HG02610 (cell line): ENCODE results near the gene CATSPER1.
A peak's percentile ranks its signal among the peaks of the same experiment; 100 is the strongest.
"Not testable (repeated sequence)": the region's sequence is repeated elsewhere in the genome, so short reads cannot be mapped to it uniquely, and the experiment has no call there.

Experiments used
- ATAC-seq: cut with Tn5 transposase; IDR thresholded peaks from one replicate; pipeline ENCODE4 v1.9.1; 2021; ENCODE audit warnings: mild to moderate bottlenecking, moderate library complexity; ENCODE audit not compliant: unreplicated experiment

Gene CATSPER1

DNA sequence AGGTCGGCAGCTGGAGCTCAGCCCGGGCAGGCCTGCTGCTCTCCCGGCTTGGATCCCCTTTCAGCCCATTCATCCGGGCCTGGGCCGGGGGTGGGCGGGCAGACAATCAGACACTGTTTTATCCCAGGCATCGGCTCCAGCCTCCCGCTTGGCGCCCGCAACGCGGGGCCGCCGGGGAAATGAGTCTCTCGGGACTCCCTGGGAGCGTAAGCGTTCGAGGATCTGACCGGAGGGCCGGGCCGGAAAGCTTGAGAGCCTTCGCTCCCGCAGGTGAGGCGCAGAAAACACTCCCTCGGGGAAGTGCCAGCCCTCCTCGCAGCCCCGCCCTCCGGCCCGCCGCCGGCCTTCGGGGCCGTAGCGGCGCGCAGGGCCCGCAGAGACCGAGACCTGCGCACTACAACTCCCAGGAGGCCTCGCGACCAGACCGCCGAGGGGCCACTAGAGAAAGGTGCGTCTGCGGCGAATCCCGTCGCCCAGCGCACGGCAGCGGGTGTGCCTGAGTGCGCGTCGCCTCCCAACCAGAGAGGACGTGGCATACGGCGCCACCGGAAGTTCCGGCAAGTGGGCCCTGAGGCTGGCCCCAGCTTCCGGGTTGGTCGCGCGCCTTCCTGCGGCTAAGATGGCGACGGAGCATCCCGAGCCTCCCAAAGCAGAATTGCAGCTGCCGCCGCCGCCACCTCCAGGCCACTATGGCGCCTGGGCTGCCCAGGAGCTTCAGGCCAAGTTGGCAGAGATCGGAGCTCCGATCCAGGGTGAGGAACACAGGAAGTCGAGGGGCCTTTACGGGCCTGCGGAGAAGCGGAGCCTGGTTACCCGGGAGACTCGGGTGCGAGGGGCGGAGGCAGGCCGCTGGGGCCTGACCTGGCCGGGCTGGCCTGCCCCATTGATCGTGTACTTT, 25.7 kb upstream of the CATSPER1 start, which contains the start of gene SF3B2:
Gene SF3B2 (plus strand): TSS at position 599 of the 898 bp plus-strand sequence. CDS start 21 bp downstream, at position 620.
- peak; percentile 94 for ATAC-seq

- ATAC-seq: no peak
Observed at GRCh38 chr11:66051371-66051765, 25.1 kb upstream of the CATSPER1 start.

DNA sequence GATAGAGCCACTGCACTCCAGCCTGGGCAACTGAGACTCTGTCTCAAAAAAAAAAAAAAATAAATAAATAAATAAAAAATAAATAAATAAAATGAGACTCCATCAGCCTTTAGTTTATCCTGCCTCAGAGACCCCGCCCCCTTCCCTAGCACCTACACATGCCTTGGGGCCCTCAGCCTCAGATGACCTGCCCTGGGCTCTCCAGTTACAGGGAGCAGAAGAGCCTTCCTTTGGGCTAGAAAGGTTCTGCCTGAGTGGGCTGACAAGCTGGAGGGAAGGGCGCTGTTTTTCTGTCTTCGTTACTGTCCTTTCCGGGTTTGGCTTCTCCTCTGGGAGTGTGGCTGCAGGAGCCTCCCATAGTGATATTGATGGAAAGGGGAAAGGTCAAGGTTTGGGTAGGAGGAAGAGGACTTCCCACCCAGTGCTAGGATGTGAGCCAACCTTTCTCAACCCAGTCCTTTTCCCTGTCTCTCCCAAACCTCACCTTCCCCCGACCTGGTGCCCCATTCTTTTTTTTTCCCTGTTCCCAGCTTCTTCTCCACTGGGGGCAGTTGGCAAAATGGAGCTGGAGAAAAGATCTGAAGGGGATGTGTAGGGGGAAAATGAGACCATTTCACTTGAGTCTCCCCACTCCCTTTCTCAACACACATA, 24.4 kb upstream of the CATSPER1 start:
- ATAC-seq: no peak

DNA sequence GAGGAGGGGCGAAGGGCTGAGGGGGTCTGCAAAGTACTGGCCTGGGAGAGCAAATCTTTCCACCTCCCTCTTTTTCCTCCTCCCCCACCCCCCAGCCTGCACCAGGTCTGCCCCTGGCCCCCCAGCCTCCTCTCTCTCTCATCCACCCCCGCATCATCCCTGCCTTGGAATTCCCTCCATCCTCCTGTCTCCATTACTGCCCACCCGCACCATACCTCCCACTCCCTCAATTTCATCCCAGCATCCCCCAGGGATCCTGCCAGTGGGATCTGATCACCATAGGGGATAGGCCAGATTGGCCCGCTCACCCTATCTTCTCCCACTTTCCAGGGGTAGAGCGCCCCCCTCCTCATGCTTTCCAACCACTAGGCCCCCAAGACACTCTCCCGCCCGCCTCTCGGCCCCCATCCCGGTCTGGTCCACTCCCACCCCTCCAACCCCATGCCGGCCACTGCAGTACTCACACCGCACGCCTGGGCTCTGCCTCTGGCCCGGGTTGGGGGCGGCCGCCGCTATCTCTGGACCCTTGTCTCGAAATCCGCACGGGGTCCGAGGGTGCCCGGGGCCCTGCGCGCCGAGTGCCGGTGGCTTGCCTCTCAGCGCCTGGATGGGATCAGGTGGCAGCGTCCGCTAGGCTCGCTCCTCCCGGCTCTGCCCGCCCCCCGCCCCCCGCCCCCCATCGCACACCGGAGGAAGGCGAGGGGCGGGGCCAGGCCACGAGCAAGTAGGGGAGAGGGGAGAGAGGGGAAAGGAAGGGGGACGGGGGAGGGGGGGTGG, 22.5 kb upstream of the CATSPER1 start, which contains the start of gene GAL3ST3:
Gene GAL3ST3 (minus strand): TSS at position 615 of the 777 bp plus-strand sequence. CDS start 3,746 bp downstream, outside the sequence.
- ATAC-seq: no peak

DNA sequence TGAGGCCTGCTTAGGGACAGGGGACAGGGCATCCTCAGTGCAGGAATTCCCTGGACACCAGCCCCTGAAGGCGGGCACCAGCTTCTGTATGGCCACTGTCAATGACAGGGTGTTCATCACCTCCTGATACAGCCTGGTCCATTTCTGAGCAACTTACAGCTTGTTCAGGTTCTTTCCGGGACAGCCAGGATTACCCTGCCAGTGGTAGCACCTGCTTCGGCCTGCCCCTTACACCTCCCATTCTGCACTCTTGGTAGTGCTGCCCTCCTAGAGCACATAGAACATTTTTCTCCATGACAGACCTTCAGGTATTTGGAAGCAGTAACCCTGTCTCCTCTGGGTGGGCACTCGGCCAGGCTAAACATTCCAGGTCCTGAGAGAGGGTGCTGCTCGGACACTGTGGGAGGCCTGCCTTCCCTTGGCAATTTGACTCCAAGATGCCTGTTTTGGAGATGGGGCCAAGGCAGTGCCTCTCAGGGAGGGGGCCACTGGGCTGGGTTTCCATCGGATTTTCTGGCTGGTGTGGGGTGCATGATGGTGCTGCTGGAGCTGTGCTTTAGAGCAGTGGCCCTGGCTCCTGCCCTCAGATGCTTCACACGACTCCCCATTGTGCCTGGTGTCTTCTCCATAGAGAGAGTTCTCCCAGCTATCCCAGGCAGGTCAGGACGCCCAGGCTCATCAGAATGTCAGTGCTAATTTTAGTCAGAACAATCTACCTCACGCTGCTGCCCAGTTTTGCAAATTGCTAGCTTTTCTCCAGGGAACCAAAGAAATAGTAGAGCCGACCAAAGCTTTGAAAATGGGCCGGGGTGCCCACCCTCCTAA, 21.5 kb upstream of the CATSPER1 start:
- ATAC-seq: no peak

DNA sequence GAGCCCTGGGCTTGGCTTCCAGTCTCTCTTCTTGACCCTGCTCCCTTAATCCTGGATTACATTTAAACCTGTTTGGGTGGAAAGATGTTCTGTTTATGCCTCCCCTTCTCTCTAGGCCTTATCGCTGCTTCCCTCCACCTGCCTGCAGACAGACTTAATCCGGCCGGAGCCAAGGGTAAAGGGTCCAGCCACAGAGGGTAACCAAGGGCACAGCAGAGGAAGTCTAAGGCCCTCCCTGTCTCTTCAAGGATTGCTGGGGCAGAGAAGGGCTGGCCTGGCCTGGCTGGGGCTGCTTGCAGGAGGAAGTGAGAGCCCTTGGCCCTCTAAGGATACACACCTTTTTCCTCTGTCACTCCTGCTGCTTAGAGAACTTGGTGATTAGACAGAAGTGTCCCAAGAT, 20.6 kb upstream of the CATSPER1 start:
- ATAC-seq: no peak

DNA sequence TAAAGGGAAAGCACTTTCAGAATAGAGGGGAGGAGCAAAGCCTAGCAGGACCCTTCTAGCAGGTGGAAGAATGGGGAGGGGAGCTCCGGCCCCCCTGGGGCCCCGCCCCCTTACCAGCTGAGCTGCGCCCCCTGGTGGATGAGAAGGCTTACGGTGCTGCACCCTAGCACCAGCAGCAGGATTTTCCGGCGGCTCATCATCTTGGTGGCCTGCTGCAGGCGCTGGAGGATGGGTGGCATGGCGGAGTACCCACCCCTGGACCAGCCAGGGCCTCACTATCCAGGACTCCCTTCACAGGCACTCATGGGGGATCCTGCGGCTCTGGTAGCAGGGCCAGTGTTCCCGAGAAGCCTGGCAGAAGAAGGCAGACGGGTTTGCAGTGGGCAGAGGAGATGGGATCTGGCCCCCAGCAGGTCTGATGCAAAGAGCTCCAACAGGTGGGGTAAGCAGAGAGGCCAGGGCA, 18.9 kb upstream of the CATSPER1 start:
- no peak for ATAC-seq

GRCh38 chr11:66044757-66045156, 18.5 kb upstream of the CATSPER1 start:
- ATAC-seq: no peak

DNA sequence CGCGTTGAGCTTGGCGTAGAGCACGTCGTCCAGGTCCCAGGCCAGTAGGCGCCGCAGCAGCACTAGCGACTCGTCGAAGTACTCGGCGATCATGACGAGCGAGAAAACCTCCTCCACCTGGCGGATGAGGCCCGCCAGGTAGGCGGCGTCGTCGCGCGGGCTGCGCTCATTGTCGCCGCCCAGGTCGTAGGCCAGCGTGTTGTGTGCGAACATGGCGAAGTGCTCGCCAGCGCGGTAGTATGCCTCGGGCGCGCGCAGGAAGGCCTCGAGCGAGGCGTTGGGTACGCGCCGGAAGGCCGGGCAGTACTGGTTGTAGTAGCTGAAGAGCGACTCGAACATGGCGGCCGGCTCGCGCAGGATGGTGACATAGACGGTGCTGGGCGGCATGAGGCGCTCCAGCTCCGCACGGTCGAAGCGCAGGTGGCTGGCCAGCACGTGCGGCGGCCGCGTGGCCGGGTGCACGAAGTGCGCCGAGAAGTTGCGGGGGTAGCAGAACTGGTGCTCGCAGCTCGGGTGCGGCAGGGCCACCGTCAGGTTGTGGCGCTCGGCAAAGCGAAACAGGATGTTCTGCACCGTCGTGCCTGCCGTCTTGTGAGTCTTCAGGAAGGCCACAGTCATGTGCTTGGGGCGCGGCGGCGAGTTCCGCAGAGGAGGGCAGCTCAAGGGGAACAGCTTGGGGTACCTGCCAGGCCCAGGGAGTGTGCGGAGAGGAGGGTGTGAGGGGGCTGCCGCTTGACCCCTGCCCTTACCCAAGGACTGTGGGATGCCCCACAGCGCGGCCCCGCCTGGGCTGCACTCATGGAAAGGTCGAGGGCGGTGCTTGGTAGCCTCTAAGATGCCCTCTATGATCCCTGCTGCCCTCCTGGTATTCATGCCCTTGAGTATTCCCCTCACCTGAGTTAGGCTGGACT, 17.0 kb upstream of the CATSPER1 start:
- no peak for ATAC-seq

DNA sequence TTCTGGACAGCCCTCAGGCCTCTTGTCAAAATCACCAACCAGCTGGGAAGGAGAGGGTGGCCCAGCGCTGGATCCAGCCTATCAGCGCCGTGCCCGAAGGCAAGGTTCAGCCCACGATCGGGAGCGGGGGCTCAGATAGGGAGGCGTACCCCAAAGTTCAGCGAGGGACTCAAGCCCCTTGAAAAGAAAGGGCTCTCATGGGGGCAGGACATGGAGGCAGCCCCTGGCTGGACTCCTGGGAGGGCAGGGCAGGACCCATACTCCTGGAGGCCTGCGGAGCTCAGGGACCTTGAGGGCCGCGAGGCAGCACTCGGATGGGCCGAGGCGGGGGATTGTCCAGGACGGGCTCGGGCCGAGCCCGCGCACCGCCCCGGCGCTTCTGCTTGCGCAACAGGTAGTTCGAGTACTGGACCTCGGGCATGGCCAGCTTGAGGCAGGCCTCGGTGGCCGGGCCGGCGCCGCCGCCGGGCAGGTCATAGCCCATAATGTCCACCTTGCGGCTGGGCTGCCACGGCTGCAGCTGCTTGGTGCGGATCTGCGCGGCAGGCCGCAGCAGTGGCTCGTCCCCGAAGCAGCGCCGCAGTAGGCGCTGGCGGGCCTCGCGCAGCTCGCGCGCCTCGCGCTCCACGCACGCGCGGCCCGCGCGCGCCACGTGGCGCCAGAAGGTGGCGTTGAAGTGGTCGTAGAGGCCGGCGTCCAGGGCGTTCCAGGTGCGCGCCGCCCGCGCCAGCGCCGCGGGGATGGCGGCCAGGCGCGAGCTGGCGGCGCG, 16.1 kb upstream of the CATSPER1 start:
- no peak for ATAC-seq

- no peak for ATAC-seq
Observed at GRCh38 chr11:66039765-66040164, 13.5 kb upstream of the CATSPER1 start.

DNA sequence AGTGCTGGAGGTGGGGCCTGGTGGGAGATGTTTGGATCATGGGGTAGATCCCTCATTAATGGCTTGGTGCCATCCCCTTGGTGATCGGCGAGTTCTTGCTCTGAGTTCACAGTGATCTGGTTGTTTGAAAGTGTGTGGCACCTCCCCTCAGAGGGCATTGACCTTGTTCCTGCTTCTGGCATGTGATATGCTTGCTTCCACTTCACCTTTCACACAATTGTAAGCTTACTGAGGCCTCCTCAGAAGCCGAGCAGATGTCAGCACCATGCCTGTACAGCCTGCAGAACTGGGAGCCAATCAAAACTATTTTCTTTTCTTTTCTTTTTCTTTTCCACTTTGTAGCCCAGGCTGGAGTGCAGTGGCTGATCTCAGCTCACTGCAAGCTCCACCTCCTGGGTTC, 11.0 kb upstream of the CATSPER1 start:
- ATAC-seq: no peak

- ATAC-seq: no peak
Observed at GRCh38 chr11:66036334-66036710, 10.0 kb upstream of the CATSPER1 start.

DNA sequence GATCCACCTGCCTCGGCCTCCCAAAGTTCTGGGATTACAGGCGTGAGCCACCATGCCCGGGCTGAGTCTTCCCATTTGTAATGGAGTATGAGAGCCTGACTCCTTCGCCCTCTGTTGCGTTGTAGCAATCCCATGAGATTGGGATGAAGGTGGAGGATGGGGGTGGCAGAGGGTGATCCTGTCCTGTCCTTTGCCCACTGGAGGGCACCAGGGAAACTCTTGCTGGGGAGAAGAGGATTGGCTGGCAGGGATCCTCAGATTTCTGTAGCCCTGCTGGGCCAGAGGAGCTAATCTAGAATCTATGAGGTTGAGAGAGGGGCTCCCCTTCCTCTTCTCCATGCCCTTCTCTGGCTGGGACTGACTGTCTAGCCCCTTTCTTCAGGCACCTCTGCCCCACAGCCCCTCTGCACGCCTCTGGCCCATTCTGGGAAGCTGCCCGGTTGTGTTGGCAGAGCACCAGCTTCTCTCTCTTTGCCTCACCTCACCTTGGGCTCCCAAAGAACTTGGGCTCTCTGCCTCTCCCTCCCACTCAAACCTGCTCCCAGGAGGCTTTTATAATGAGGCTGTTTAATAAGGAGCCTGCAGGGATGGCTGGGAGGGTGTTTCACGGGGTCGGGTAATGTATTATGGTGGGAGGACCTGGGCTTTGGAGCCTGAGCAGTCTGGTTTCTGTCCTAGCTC, 9.5 kb upstream of the CATSPER1 start:
- no peak for ATAC-seq

DNA sequence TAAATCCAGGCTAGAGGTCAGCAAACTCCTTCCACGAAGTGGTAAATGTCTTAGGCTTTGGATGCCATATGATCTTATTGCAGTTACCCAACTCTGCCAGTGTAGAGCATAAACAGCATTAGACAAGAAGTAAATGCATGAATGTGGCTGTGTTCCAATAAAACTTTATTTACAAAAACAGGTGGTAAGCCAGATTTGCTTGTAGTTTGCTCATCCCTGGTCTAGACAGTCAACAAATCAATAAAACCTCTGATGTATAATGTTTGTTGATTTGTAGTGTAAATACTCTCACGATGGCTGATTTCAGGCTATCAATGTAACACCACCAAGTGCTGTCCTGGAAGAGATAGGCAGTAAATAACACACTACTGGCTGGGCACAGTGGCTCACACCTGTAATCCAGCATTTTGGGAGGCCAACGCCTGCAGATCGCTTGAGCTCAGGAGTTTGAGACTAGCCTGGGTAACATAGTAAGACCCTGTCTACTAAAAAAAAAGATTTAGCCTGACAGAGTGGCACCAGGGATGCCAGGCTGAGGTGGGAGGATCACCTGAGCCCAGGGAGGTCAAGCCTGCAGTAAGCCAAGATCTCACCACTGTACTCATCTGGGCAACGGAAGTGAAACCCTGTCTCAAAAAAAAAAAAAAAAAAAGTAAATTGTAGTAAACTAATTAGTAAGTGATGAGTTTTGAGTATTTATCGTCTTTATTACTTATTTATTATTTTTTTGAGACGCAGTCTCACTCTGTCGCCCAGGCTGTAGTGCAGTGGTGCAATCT, 6.9 kb upstream of the CATSPER1 start:
- no peak for ATAC-seq

GRCh38 chr11:66023186-66023440, 3.2 kb downstream of the CATSPER1 start:
- not testable (repeated sequence) for ATAC-seq

DNA sequence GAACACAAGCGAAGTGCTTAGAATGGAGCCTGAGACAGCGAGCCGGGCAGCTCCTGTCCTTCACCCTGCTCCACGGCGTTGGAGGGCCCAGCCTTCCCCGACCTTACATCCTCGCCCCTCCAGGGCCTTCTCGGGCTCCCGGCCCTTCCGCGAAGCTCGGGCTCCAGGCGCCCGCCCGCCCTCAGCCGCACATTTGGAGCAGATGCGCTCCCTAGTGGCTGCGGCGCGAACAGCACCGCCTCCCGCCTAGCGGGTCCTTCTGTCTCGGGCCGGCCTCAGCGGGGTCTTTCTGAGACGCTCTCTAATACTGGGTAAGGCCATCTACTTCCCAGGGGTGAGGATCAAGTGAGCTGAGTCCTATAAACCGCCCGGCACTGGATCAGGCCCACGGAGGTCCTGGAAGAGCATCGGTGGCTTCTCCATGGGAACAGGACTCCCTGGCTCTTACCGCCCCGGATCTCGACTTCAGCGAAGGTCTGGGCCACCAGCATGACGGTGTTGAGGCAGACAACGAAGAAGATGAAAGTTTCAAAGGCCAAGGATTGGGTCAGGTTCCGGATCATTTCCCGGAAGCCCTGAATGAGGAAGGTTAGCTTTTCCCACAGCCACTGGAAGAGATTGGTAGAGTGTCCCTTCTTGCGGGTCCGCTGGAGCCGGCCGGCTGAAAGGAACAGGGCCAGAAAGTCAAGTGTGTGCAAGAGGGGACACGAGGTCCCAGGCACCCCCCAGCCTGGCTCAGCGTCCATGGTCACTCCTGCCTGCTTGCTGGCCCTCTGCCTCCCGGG, 3.7 kb downstream of the CATSPER1 start:
- ATAC-seq: no peak
